Measurements from ENCODE around the gene SLC34A1.

Gene SLC34A1

GRCh38 chr5:177433658-177434217, 49.5 kb downstream of the SLC34A1 start:
- no peak for DNase-seq
- TF ChIP-seq, protein P1, sequence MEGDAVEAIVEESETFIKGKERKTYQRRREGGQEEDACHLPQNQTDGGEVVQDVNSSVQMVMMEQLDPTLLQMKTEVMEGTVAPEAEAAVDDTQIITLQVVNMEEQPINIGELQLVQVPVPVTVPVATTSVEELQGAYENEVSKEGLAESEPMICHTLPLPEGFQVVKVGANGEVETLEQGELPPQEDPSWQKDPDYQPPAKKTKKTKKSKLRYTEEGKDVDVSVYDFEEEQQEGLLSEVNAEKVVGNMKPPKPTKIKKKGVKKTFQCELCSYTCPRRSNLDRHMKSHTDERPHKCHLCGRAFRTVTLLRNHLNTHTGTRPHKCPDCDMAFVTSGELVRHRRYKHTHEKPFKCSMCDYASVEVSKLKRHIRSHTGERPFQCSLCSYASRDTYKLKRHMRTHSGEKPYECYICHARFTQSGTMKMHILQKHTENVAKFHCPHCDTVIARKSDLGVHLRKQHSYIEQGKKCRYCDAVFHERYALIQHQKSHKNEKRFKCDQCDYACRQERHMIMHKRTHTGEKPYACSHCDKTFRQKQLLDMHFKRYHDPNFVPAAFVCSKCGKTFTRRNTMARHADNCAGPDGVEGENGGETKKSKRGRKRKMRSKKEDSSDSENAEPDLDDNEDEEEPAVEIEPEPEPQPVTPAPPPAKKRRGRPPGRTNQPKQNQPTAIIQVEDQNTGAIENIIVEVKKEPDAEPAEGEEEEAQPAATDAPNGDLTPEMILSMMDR (IDR thresholded peaks at IDR 0.05; ENCODE audit: low read depth, low read length), result no peak
- Histone ChIP-seq H3K4me3 (ENCODE audit: low read depth, low read length) (no peak overlapping the region), H3K9me3 (no peaks in the 10 kb centered on the region), H3K27me3 (no peaks in the 10 kb centered on the region), H3K4me1 (peaks cover 15% of the 10 kb centered on the region), H3K36me3 (peaks cover 56% of the 10 kb centered on the region)

DNA sequence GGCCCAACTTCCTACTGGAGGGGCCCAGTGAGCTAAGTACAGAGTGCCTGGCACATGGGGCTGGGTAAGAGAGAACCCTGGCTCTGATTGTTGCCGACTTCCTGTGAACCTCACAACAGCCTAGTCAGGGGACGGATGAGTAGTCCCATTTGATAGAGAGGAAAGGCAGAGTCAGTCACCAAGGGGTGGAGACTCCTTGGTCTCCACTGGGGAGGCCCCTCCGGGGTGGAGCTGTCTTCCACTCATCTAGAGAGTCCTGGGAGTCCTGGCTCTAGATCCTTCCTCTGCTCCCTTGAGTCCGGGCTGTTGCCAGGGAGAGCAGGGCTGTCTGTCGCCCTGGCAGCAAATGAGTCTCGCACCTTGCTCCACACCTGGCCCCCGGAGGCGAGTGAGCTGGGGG, 50.2 kb downstream of the SLC34A1 start:
- DNase-seq, result no peak

GRCh38 chr5:177434942-177435738, 50.9 kb downstream of the SLC34A1 start:
- H3K36me3 ChIP-seq, result peaks cover 63% of the 10 kb centered on the region
- TF ChIP-seq, protein P1 (IDR thresholded peaks at IDR 0.05; ENCODE audit: low read depth, low read length), result no peak
- H3K27me3 ChIP-seq, result no peaks in the 10 kb centered on the region
- no peak overlapping the region for H3K4me3 ChIP-seq (ENCODE audit: low read depth, low read length)
- DNase-seq, result no peak
- H3K9me3 ChIP-seq, result no peaks in the 10 kb centered on the region
- peaks cover 13% of the 10 kb centered on the region for H3K4me1 ChIP-seq

More for the DNA sequence above, 50.2 kb downstream of the SLC34A1 start:
- Histone ChIP-seq H3K9me3 (no peaks in the 10 kb centered on the region), H3K4me1 (peaks cover 14% of the 10 kb centered on the region), H3K4me3 (ENCODE audit: low read depth, low read length) (no peak overlapping the region), H3K36me3 (peaks cover 61% of the 10 kb centered on the region), H3K27me3 (no peaks in the 10 kb centered on the region)
- TF ChIP-seq, protein P1 (IDR thresholded peaks at IDR 0.05; ENCODE audit: low read depth, low read length), result no peak

DNA sequence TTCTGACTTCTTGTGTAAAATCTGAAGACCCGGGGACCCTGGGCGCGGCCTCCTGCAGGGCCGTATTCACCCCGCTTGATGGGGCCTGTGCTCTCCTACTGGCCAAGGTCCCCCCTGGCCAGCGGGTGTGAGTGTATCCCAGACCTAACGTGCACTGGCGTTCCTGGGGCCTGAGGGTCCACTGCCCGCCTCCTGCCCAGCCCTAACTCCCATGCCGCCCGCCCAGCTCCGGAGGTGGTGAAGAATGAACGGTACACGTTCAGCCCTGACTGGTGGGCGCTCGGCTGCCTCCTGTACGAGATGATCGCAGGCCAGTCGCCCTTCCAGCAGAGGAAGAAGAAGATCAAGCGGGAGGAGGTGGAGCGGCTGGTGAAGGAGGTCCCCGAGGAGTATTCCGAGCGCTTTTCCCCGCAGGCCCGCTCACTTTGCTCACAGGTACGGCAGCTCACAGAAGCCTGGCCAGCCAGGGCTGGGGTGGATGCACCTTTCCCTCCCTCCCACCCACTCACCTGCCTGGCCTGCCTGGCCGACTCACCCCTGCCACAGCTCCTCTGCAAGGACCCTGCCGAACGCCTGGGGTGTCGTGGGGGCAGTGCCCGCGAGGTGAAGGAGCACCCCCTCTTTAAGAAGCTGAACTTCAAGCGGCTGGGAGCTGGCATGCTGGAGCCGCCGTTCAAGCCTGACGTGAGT, 51.8 kb downstream of the SLC34A1 start:
- no peak for DNase-seq
- TF ChIP-seq, protein P1 (IDR thresholded peaks at IDR 0.05; ENCODE audit: low read depth, low read length), result no peak
- Histone ChIP-seq H3K36me3 (peaks cover 64% of the 10 kb centered on the region), H3K4me3 (ENCODE audit: low read depth, low read length) (no peak overlapping the region), H3K27me3 (no peaks in the 10 kb centered on the region), H3K4me1 (peaks cover 15% of the 10 kb centered on the region), H3K9me3 (no peaks in the 10 kb centered on the region)

DNA sequence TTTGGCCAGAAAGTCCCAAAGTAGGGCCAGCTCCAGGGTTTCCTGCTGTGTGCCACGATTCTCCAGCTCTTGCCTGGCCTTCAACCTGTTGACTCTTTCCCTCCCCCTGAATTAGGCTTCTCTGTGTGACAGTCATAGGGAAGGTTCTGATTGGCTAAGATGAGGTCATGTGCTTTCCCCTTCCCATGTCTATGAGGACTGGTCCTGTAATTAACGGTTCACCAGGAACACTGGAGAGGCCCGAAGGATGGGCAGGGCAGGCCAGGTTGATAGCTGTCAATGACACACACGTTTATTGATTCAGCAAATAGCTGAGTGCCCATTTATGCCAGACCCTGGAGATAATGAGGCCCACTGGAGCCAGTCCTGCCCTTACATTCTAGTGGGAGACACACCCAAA, 53.4 kb downstream of the SLC34A1 start:
- H3K27me3 ChIP-seq, result no peaks in the 10 kb centered on the region
- no peak overlapping the region for H3K4me3 ChIP-seq (ENCODE audit: low read depth, low read length)
- H3K36me3 ChIP-seq, result peaks cover 60% of the 10 kb centered on the region
- TF ChIP-seq, protein P1 (IDR thresholded peaks at IDR 0.05; ENCODE audit: low read depth, low read length), result no peak
- no peak for DNase-seq
- H3K9me3 ChIP-seq, result no peaks in the 10 kb centered on the region
- H3K4me1 ChIP-seq, result peaks cover 5% of the 10 kb centered on the region; the same call in 1 of the 2 replicates
